GM21576 (cell line): ENCODE results near the gene MAGEA2.
"Not testable (repeated sequence)": the region's sequence is repeated elsewhere in the genome, so short reads cannot be mapped to it uniquely, and the experiment has no call there.

Experiments used
- ATAC-seq: cut with Tn5 transposase; IDR thresholded peaks from one replicate; pipeline ENCODE4 v1.9.1; 2021; ENCODE audit warnings: mild to moderate bottlenecking, moderate library complexity; ENCODE audit not compliant: unreplicated experiment

The MAGEA2 gene

DNA sequence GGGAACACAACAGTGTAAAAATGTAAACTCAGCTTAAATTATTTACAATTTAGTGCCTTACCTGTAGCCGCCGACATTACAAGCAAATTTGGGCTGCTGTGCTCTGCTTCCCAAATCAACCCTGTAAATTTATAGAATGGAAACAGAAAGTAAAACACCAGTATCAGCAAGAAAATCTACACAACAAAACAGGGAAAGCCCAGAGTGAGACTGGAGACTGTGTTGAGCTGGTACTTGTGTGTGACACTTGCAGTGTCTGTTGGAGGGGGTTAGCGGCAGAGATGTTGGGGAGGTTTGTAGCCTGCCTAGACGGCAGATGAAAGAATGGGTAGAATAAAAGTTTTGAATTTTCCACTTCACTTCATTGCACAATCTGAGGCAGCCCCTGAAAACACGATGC is 40.4 kb downstream of the MAGEA2 start:
- not testable (repeated sequence) for ATAC-seq

DNA sequence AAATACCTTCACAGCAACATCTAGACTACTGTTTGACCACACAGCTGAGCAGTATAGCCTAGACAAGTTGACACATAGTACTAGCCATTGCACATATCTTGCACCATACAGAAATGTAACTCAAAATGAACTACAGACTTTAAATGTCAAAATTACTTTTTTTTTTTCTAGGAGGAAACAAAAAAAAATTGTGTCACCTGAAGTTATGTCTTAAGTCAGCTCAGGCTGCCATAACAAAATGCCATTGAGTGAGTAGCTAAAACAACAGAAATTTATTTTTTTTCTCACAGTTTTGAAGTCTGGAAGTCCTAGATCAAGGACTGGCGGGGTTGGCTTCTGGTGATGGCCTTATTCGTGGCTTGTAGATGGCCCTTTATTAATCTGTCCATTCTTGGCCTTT is 44.5 kb downstream of the MAGEA2 start, which contains the start of gene CSAG2:
CSAG2 (minus strand) TSS at position 101 of the 400 bp plus-strand sequence. CDS start 161 bp downstream, outside the sequence.
- not testable (repeated sequence) for ATAC-seq

DNA sequence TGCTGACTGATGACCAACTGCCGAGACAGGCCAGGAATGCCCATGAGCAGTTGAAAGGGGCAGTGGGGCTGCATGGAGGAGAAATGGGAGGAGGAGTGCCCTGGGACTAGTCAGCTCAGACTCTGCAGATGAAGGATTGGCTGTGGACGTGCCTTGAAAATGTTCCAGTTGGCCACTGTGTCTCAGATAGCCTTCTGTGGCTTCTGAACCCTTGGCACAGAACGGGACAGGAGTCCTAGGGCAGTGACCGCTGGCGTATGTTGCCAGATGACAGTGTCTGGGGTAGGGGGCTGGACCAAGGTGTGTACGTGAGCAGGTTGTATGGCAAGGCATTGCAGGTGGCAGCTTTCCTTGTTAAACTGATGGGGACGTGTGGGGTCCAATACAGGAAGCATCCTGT is 47.1 kb downstream of the MAGEA2 start:
- ATAC-seq, result not testable (repeated sequence)

DNA sequence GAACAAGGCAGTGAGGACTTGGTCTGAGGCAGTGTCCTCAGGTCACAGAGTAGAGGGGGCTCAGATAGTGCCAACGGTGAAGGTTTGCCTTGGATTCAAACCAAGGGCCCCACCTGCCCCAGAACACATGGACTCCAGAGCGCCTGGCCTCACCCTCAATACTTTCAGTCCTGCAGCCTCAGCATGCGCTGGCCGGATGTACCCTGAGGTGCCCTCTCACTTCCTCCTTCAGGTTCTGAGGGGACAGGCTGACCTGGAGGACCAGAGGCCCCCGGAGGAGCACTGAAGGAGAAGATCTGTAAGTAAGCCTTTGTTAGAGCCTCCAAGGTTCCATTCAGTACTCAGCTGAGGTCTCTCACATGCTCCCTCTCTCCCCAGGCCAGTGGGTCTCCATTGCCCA is 53.3 kb downstream of the MAGEA2 start:
- ATAC-seq, result not testable (repeated sequence)
